SK-N-SH (cell line): Measurements from ENCODE around the gene NRP2. TPM values are rescaled to one million over a fixed set of nuclear protein-coding genes. Genes with fewer than 3 reads are reported as not detected.

Experiments
- CTCF ChIA-PET: fragments of 300-600, 350-600 bp; formaldehyde crosslinking; extraction: SDS; loops from one replicate; lab custom pipeline; 2021; lab: Yijun Ruan, JAX
- POLR2A ChIA-PET: fragments of 350-600 bp; sonication (Branson Sonifier 250); formaldehyde crosslinking; extraction: SDS; loops from one replicate; lab custom pipeline; 2020; ENCODE audit warnings: antibody characterized with exemption, inconsistent platforms; lab: Yijun Ruan, JAX
- DNase-seq: peaks from one replicate; pipeline ENCODE4 v3.0.0; 2012
- H2AFZ ChIP-seq: fragments of 200-600 bp; sonication (generic); 2 replicates; pipeline ENCODE4 v1.8.1; 2016; ENCODE audit warnings: antibody characterized with exemption, mild to moderate bottlenecking, low read depth
- H3F3A ChIP-seq: fragments of 200-600 bp; sonication (generic); replicated peaks from 2 replicates; pipeline ENCODE3; 2016; ENCODE audit warnings: antibody characterized with exemption, mild to moderate bottlenecking; ENCODE audit not compliant: insufficient read depth
- H3K27ac ChIP-seq, 2 experiments: fragments of 200-500 bp in 1 of 2; fragments of 200-600 bp in 1 of 2; sonication (Bioruptor generic) in 1 of 2; sonication (generic), shearing (Covaris generic) in 1 of 2; 2 replicates each; pipeline versions ENCODE4 v1.5.1 to v1.6.1; 2014 to 2016; ENCODE audit warnings: low read depth in 2 of 2, inconsistent platforms in 1 of 2, low read length in 1 of 2, mild to moderate bottlenecking in 1 of 2, mixed read lengths in 1 of 2
- H3K27me3 ChIP-seq: fragments of 200-600 bp; sonication (generic), shearing (Covaris generic); 2 replicates; pipeline ENCODE4 v1.6.1; 2016; ENCODE audit warnings: mixed run types; ENCODE audit not compliant: insufficient read depth
- H3K36me3 ChIP-seq, 2 experiments: fragments of 200-500 bp in 1 of 2; fragments of 200-600 bp in 1 of 2; sonication (Bioruptor generic) in 1 of 2; sonication (generic) in 1 of 2; replicated peaks in 1 of 2; 2 replicates each; pipeline versions ENCODE3 to v1.5.1; 2014 to 2016; ENCODE audit warnings: low read length in 1 of 2, mild to moderate bottlenecking in 1 of 2; ENCODE audit not compliant: insufficient read depth in 2 of 2, control insufficient read depth in 1 of 2
- H3K4me1 ChIP-seq, 2 experiments: fragments of 200-500 bp in 1 of 2; fragments of 200-600 bp in 1 of 2; sonication (Bioruptor generic) in 1 of 2; sonication (generic), shearing (Covaris generic) in 1 of 2; 2 replicates each; pipeline versions ENCODE4 v1.5.1 to v1.6.1; 2014 to 2016; ENCODE audit warnings: low read depth in 1 of 2, low read length in 1 of 2, mixed run types in 1 of 2; ENCODE audit not compliant: insufficient read depth in 2 of 2, control insufficient read depth in 1 of 2
- H3K4me2 ChIP-seq: fragments of 200-600 bp; sonication (generic), shearing (Covaris generic); 2 replicates; pipeline ENCODE4 v1.6.1; 2017; ENCODE audit warnings: mixed run types
- H3K4me3 ChIP-seq, 2 experiments: fragments of 200-500 bp in 1 of 2; fragments of 200-600 bp in 1 of 2; sonication (Bioruptor generic) in 1 of 2; sonication (generic), shearing (Covaris generic) in 1 of 2; 2 replicates each; pipeline versions ENCODE4 v1.5.1 to v1.8.1; 2014 to 2016; ENCODE audit warnings: low read depth in 2 of 2, inconsistent platforms in 1 of 2, low read length in 1 of 2, mild to moderate bottlenecking in 1 of 2, mixed read lengths in 1 of 2, moderate library complexity in 1 of 2
- H3K79me2 ChIP-seq: fragments of 200-600 bp; sonication (generic); 2 replicates; pipeline ENCODE4 v1.8.1; 2017; ENCODE audit warnings: mild to moderate bottlenecking; ENCODE audit not compliant: insufficient read depth
- H3K9ac ChIP-seq: fragments of 200-600 bp; sonication (generic); 2 replicates; pipeline ENCODE4 v1.6.1; 2017; ENCODE audit warnings: mixed run types
- H3K9me2 ChIP-seq: fragments of 200-600 bp; sonication (generic); 2 replicates; pipeline ENCODE4 v1.6.1; 2017; ENCODE audit warnings: mixed run types
- H3K9me3 ChIP-seq: fragments of 200-600 bp; sonication (generic); 2 replicates; pipeline ENCODE4 v1.6.1; 2017; ENCODE audit warnings: mixed run types, mild to moderate bottlenecking, moderate library complexity
- H4K20me1 ChIP-seq: fragments of 200-600 bp; sonication (generic); 2 replicates; pipeline ENCODE4 v1.6.1; 2017; ENCODE audit warnings: mild to moderate bottlenecking, mixed run types; ENCODE audit not compliant: insufficient read depth
- EP300 ChIP-seq, 2 experiments: IDR thresholded peaks; 2 replicates each; pipeline versions ENCODE4 v1.4.0 to v1.6.1; 2012; ENCODE audit warnings: borderline replicate concordance in 1 of 2, low read depth in 1 of 2, low read length in 1 of 2
- MXI1 ChIP-seq: IDR thresholded peaks from 2 replicates; pipeline ENCODE4 v1.6.1; 2012; ENCODE audit warnings: mild to moderate bottlenecking, low read depth, low read length, improper control_type of control experiment
- POLR2AphosphoS5 ChIP-seq: IDR thresholded peaks from 2 replicates; pipeline ENCODE4 v1.6.1; 2012; ENCODE audit warnings: low read depth, low read length
- RAD21 ChIP-seq: IDR thresholded peaks from 2 replicates; pipeline ENCODE4 v1.6.1; 2012; ENCODE audit warnings: mild to moderate bottlenecking, low read length
- RFX5 ChIP-seq: IDR thresholded peaks from 2 replicates; pipeline ENCODE4 v1.6.1; 2012; ENCODE audit warnings: mild to moderate bottlenecking, improper control_type of control experiment, low read length
- SIN3A ChIP-seq: IDR thresholded peaks from 2 replicates; pipeline ENCODE4 v1.6.1; 2012; ENCODE audit warnings: low read depth, mild to moderate bottlenecking, low read length, moderate library complexity, borderline replicate concordance
- TAF1 ChIP-seq: IDR thresholded peaks from 2 replicates; pipeline ENCODE4 v1.6.1; 2012; ENCODE audit warnings: low read depth, mild to moderate bottlenecking, low read length, moderate library complexity, borderline replicate concordance
- TCF12 ChIP-seq: IDR thresholded peaks from 2 replicates; pipeline ENCODE4 v1.4.0; 2012
- TEAD4 ChIP-seq: IDR thresholded peaks from 2 replicates; pipeline ENCODE4 v1.4.0; 2012; ENCODE audit warnings: mild to moderate bottlenecking, borderline replicate concordance; ENCODE audit not compliant: insufficient read depth
- YY1 ChIP-seq: IDR thresholded peaks from 2 replicates; pipeline ENCODE4 v1.4.0; 2012; ENCODE audit warnings: low read depth, mild to moderate bottlenecking
- WGBS: methylation state at CpG from one replicate; pipeline ENCODE4 v1.1.6; 2017; ENCODE audit warnings: low lambda C conversion rate; 5-methylcytosine and 5-hydroxymethylcytosine counted together
- polyA plus RNA-seq, 3 experiments: library from polyadenylated mRNA; depleted of rRNA; stranded (reverse); fragments of >200 nt; gene quantifications; 2 replicates each; pipeline ENCODE4 v1.2.3, GENCODE V29; 2012
- TF ChIP-seq, protein P1 (sequence below): IDR thresholded peaks from 2 replicates; pipeline ENCODE4 v1.4.0; 2012; ENCODE audit warnings: low read depth
- TF ChIP-seq, protein P2 (sequence below): IDR thresholded peaks from 2 replicates; pipeline ENCODE4 v1.4.0; 2012; ENCODE audit warnings: low read depth, borderline replicate concordance
- TF ChIP-seq, protein P3 (sequence below): IDR thresholded peaks from 2 replicates; pipeline ENCODE4; 2012

NRP2 gene, protein sequence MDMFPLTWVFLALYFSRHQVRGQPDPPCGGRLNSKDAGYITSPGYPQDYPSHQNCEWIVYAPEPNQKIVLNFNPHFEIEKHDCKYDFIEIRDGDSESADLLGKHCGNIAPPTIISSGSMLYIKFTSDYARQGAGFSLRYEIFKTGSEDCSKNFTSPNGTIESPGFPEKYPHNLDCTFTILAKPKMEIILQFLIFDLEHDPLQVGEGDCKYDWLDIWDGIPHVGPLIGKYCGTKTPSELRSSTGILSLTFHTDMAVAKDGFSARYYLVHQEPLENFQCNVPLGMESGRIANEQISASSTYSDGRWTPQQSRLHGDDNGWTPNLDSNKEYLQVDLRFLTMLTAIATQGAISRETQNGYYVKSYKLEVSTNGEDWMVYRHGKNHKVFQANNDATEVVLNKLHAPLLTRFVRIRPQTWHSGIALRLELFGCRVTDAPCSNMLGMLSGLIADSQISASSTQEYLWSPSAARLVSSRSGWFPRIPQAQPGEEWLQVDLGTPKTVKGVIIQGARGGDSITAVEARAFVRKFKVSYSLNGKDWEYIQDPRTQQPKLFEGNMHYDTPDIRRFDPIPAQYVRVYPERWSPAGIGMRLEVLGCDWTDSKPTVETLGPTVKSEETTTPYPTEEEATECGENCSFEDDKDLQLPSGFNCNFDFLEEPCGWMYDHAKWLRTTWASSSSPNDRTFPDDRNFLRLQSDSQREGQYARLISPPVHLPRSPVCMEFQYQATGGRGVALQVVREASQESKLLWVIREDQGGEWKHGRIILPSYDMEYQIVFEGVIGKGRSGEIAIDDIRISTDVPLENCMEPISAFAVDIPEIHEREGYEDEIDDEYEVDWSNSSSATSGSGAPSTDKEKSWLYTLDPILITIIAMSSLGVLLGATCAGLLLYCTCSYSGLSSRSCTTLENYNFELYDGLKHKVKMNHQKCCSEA
- polyA plus RNA-seq (2012; rRNA removed): 66.9 and 68.8 TPM in 2 replicates
- polyA plus RNA-seq (2012; cell fraction: cytosol; rRNA removed): 47.4 and 57.6 TPM in 2 replicates
- polyA plus RNA-seq (2012; cell fraction: nucleus; rRNA removed): 48.8 and 59.3 TPM in 2 replicates

DNA sequence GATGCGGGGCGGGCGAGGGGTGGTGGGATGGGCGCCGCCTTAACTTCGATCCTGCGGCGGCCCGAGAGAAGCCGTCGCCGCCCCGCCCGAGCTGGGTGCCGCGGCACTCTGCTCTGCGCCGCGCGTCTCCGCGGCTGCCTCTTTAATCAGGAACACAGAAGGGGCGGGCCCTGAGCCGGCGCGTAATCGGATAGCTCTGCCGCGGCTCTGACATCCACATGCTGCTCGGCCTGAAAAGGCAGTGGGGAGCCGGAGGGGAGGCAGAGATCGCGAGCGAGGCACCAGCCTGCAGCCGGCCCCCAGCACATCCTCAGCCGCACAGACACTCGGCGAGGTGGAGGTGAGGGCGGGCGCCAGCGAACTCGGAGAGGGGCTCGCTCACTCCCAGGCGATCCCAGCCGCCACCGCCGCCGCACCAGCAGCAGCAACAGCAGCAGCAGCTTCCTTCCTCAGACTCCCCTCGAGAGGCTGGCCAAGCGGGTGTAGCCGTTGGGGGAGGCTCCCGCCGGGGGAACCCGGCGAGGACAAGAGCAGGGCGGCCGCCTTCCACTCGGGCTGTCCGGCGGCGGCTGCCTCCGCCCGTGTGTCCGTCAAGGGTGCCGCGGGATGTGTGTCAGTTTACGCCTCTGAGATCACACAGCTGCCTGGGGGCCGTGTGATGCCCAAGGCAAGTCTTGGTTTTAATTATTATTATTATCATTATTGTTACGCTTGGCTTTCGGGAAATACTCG, at the start of gene NRP2:
TSS of gene NRP2 (plus strand) at position 263 of the 732 bp plus-strand sequence. CDS start 790 bp downstream, outside the sequence.
- CTCF ChIA-PET: interaction anchor here (0.8 to 8.2 kb wide), 11 partner anchors 15 to 1532 kb away, joined by 3 to 91 read pairs (median 5); no protein-coding TSS in a partner anchor
- peak; percentile 86 for DNase-seq
- Histone ChIP-seq H3K36me3 (no peaks in the 10 kb centered on the region), H3K79me2 (peaks cover 51% of the 10 kb centered on the region), H3K27me3 (no peaks in the 10 kb centered on the region), H3F3A (peaks cover 17% of the 10 kb centered on the region), H3K9me2 (no peaks in the 10 kb centered on the region), H3K9me3 (no peaks in the 10 kb centered on the region), H3K27ac (peak within 1 kb of the TSS; percentile 28 to 72), H3K4me3 (peak within 1 kb of the TSS; percentile 71 to 77), H3K4me2 (peak within 1 kb of the TSS; percentile 98), H3K9ac (peak within 1 kb of the TSS; percentile 79)
- WGBS: under 1% methylated on average over 31 of the region's 71 CpGs
- TF ChIP-seq RFX5 (no peak), SIN3A (peak; percentile 90), YY1 (0 out of 2 replicates have a peak, but pooled peaks have one; percentile 49), POLR2AphosphoS5 (peak; percentile 93), TCF12 (peak; percentile 23; the same call in 1 of the 2 replicates), MXI1 (peak; percentile 65; the same call in 1 of the 2 replicates), TEAD4 (no peak), RAD21 (no peak), EP300 (IDR thresholded peaks at IDR 0.05; ENCODE audit: borderline replicate concordance in 1 of 2, low read depth in 1 of 2, low read length in 1 of 2) (peak in 1 of 2 experiments; percentile 34; a peak in 1 of 4 replicates), TAF1 (peak; percentile 89)
- TF ChIP-seq, protein P1, sequence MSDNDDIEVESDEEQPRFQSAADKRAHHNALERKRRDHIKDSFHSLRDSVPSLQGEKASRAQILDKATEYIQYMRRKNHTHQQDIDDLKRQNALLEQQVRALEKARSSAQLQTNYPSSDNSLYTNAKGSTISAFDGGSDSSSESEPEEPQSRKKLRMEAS: peak; percentile 89
- TF ChIP-seq, protein P2, sequence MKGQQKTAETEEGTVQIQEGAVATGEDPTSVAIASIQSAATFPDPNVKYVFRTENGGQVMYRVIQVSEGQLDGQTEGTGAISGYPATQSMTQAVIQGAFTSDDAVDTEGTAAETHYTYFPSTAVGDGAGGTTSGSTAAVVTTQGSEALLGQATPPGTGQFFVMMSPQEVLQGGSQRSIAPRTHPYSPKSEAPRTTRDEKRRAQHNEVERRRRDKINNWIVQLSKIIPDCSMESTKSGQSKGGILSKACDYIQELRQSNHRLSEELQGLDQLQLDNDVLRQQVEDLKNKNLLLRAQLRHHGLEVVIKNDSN: peak; percentile 30; the same call in 1 of the 2 replicates
- TF ChIP-seq, protein P3, sequence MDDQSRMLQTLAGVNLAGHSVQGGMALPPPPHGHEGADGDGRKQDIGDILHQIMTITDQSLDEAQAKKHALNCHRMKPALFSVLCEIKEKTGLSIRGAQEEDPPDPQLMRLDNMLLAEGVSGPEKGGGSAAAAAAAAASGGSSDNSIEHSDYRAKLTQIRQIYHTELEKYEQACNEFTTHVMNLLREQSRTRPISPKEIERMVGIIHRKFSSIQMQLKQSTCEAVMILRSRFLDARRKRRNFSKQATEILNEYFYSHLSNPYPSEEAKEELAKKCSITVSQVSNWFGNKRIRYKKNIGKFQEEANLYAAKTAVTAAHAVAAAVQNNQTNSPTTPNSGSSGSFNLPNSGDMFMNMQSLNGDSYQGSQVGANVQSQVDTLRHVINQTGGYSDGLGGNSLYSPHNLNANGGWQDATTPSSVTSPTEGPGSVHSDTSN: peak; percentile 39
- TF ChIP-seq, all 33 proteins: peak for 10
- H2AFZ ChIP-seq: peak within 1 kb of the TSS; percentile 84
- no peaks in the 10 kb centered on the region for H4K20me1 ChIP-seq
- peaks cover 28 to 45% of the 10 kb centered on the region in 2 experiments for H3K4me1 ChIP-seq
- POLR2A ChIA-PET: interaction anchor here (1.0 kb wide), 1 partner anchor 78 kb away, joined by 3 read pairs; no protein-coding TSS in a partner anchor
